Coronary artery (tissue), 2 donors: Measurements from ENCODE around the gene ARHGAP30.

Experiments
- DNase-seq: peaks from one replicate; pipeline ENCODE4 v3.0.0-alpha.2; 2017; ENCODE audit warnings: low spot score
- H3K27ac ChIP-seq, 2 donors: fragments of 200-600 bp; sonication (generic); one replicate each; pipeline ENCODE4 v1.5.1; 2016 to 2019
- H3K4me3 ChIP-seq: fragments of 200-600 bp; sonication (generic); 2 replicates; pipeline ENCODE4 v1.5.1; 2016; ENCODE audit warnings: mild to moderate bottlenecking, moderate library complexity
- TF ChIP-seq, protein P1 (sequence below): fragments of 200-600 bp; sonication (generic); IDR thresholded peaks from one replicate; pipeline ENCODE4 v1.5.1; 2019; ENCODE audit warnings: antibody characterized with exemption

Gene ARHGAP30

DNA sequence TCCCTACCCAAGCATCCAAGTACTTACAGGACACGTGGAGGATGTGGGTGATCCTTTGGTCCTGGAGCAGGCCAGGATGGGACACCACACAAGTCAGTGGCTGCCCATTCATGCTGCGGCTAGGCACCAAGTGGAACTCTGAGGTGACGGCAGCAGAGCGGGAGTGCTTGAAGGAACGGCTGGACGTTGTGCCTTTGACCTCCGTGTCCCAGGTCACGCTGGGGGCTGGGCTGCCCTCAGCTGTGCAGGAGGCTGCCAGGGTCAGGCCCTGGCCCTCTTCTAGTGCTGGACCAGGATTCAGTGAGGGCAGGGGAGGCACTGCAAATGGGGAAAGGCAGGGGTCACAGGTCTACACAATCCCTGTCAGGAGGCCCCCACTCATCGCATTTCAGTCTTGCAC, 7.7 kb upstream of the ARHGAP30 start:
- Histone ChIP-seq H3K4me3 (no peak overlapping the region), H3K27ac (no peak overlapping the region)
- DNase-seq, result no peak
- TF ChIP-seq, protein P1, sequence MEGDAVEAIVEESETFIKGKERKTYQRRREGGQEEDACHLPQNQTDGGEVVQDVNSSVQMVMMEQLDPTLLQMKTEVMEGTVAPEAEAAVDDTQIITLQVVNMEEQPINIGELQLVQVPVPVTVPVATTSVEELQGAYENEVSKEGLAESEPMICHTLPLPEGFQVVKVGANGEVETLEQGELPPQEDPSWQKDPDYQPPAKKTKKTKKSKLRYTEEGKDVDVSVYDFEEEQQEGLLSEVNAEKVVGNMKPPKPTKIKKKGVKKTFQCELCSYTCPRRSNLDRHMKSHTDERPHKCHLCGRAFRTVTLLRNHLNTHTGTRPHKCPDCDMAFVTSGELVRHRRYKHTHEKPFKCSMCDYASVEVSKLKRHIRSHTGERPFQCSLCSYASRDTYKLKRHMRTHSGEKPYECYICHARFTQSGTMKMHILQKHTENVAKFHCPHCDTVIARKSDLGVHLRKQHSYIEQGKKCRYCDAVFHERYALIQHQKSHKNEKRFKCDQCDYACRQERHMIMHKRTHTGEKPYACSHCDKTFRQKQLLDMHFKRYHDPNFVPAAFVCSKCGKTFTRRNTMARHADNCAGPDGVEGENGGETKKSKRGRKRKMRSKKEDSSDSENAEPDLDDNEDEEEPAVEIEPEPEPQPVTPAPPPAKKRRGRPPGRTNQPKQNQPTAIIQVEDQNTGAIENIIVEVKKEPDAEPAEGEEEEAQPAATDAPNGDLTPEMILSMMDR, result no peak

DNA sequence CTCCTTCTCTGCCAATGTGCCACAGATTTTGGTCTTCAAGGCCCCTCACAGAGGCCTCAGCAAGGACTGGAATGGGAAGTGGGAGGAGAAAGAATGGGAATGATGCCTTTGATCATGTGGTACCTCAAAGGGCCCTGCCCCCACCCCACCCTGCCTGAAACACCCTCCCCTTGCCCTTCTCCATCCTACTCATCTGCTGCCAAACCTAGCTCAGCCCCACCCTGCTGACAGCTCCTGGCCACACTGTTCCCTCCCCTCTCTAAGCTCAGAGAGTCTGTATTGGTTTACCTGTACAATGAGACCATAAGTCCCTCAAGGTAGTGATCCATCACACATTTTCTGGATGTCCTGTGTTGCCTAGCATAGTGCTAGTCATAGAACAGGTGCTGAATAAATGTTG, 6.7 kb upstream of the ARHGAP30 start:
- no peak overlapping the region for H3K4me3 ChIP-seq
- no peak overlapping the region for H3K27ac ChIP-seq
- no peak for DNase-seq
- TF ChIP-seq, protein P1, result no peak

DNA sequence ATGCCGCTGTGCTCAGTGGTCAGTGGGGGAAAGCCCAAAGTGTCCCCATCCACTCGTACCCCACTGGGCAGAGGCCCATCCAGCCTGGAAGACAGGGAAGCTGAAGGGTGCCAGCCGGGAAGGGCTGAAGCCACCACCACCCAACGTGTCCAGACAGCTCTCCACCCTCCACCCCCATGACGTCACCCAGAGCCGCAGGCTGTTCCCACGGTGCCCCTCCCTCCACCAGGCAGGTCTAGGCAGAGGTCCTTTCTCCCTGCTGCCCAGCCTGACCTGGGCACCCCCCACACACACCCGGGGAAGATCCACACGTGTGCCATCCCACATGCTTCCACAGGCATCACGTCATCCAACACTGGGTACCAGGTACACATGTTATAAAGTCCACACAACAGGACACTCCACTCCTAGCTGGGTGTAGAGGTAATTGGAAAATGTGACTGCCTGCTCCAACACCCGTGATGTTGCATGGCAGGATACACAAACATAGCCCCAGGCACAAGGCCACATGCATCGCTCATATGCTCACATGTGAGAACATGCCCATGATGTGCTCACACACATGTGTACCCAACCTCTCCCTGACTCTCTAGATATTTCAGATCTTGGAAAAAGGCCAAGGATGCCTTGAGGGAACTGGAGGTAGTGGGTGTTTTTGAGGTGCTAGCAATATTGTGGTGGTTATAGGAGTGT, 5.1 kb upstream of the ARHGAP30 start:
- Histone ChIP-seq H3K4me3 (no peak overlapping the region), H3K27ac (no peak overlapping the region)
- DNase-seq, result no peak
- TF ChIP-seq, protein P1, result no peak

DNA sequence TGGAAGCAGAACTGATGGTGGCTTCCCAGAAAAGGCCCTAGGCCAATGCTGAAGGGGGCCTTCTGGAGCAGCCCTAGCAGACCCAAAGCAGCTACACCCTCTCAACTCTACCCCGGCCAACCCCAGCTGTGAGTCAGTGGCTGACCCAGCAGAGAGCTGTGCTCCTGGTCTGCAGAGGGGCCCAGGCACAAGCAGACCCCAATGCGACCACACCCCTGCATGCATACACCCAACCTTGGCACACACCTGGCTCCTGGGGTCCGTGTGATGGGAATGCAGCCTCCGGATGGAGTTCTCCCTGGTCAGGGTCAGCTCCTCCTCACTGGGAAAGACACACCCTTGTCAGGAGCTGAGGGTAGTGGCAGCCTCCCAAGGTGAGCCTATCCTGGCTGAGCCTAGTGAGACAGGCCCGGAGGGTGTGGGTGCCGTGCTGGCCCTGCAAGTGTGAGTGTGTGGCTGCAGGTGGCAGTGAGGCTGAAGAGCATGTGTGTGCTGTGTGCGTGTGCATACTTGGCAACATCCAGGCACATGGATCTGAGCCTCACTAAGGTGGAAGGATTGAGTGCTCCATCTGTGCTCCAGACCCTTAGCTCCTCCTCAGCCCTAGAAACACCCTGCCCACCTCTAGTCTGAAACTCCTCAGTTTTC, 3.9 kb upstream of the ARHGAP30 start:
- TF ChIP-seq, protein P1, result no peak
- no peak for DNase-seq
- no peak overlapping the region for H3K27ac ChIP-seq
- H3K4me3 ChIP-seq, result no peak overlapping the region

DNA sequence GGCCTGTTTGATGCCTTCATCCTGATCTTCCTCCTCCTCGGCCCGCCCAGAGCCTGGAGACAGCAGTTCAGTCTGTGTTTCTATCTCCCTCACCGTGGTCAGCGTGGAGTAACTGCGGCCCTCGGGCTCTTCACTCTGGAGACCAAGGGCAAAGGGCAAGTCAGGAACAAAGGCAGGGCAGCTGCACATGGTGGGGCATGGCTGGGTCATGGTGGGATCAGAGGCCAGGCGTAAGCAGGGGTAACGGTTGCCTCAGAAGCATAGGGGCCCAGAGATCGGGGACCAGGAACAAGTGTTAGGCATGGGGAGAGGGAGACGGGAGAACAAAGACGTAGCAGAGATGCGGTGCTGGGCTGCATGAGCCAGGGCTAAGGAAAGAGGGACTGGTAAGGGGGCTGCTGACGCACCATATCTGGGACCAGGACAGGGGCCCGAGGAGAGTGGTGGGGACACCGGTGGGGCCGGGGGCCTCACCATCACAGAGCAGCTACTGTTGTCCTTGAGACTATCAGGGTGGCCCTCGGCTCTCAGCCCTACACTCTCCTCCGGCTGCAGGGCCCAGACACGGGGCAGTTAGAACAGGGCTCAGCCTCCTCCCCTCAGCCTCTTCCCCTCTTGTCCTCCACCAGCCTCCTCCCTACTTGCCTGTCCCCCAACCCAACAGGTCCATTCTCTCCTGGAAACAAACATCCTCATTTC, 3.2 kb upstream of the ARHGAP30 start:
- TF ChIP-seq, protein P1, result no peak
- DNase-seq, result no peak
- Histone ChIP-seq H3K27ac (no peak overlapping the region), H3K4me3 (no peak overlapping the region)

DNA sequence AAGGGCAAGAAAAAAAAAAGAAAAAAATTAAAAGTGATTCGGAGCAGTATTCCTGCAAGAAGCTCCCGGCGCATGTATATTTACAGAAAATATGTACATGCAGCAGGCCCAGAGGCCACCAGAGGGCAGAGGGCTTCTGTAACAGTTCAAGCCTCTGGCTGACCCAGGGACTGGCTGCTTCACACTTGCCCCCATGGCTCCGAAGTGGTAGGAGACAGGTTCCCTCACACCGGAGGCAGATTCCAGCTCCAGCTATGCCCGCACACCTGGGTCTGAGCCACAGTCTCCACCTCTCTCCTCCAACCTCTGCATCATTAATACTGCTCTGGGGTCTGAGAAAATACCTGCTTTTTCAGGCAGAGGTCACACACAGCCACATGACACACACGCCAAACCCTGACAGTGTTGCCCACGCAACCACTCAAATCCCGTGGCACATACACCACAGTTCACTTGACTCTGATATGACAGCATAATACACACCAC, 2.2 kb upstream of the ARHGAP30 start:
- TF ChIP-seq, protein P1, result no peak
- no peak for DNase-seq
- Histone ChIP-seq H3K4me3 (no peak overlapping the region), H3K27ac (no peak overlapping the region)
